ENCODE measurements around the gene MUC5B.
A peak's percentile ranks its signal among the peaks of the same experiment; 100 is the strongest.

MUC5B gene

GRCh38 chr11:1307998-1308742, 85.3 kb downstream of the MUC5B start:
- H3K27ac ChIP-seq: no peak overlapping the region
- TF ChIP-seq ZFX (IDR thresholded peaks at IDR 0.05; ENCODE audit: borderline replicate concordance) (no peak), CTCF (IDR thresholded peaks at IDR 0.05) (no peak)

GRCh38 chr11:1308743-1309497, 86.1 kb downstream of the MUC5B start:
- H3K27ac ChIP-seq: peak overlapping the region; percentile 73
- TF ChIP-seq CTCF (IDR thresholded peaks at IDR 0.05) (no peak), ZFX (IDR thresholded peaks at IDR 0.05; ENCODE audit: borderline replicate concordance) (no peak)

- peak within 1 kb of the TSS; percentile 73 for H3K27ac ChIP-seq
- TF ChIP-seq CTCF (IDR thresholded peaks at IDR 0.05): peak; percentile 30
- no peak for TF ChIP-seq ZFX (IDR thresholded peaks at IDR 0.05; ENCODE audit: borderline replicate concordance)
Measured at GRCh38 chr11:1309498-1310317, 86.8 kb downstream of the MUC5B start, which contains the start of gene TOLLIP. TOLLIP (minus strand) TSS chr11:1309632; CDS start chr11:1309498, 134 bp downstream.

- peak overlapping the region; percentile 73 for H3K27ac ChIP-seq
- no peak for TF ChIP-seq ZFX (IDR thresholded peaks at IDR 0.05; ENCODE audit: borderline replicate concordance)
- TF ChIP-seq CTCF (IDR thresholded peaks at IDR 0.05): no peak
Measured at GRCh38 chr11:1310318-1310687, 87.4 kb downstream of the MUC5B start.

- no peak for TF ChIP-seq CTCF (IDR thresholded peaks at IDR 0.05)
- TF ChIP-seq ZFX (IDR thresholded peaks at IDR 0.05; ENCODE audit: borderline replicate concordance): no peak
- H3K27ac ChIP-seq: no peak overlapping the region
Measured at GRCh38 chr11:1310772-1311468, 88.1 kb downstream of the MUC5B start.
